H9 (cell line): ENCODE measurements around the gene VWA5B1. TPM values are rescaled to one million over a fixed set of nuclear protein-coding genes. Genes with fewer than 3 reads are reported as not detected.
"Not testable (repeated sequence)": the region's sequence is repeated elsewhere in the genome, so short reads cannot be mapped to it uniquely, and the experiment has no call there.

Source experiments
- DNase-seq: peaks from one replicate; pipeline ENCODE4 v3.0.0-alpha.2; 2017
- H2AFZ ChIP-seq: one replicate; pipeline ENCODE4 v1.6.1; 2013; ENCODE audit warnings: mild to moderate bottlenecking, low read length, control low read depth, moderate library complexity
- H2AK5ac ChIP-seq: 2 replicates; pipeline ENCODE4 v1.6.1; 2013; ENCODE audit warnings: low read length, control low read depth, mixed read lengths; ENCODE audit not compliant: insufficient read length
- H2BK120ac ChIP-seq: one replicate; pipeline ENCODE4 v1.6.1; 2013; ENCODE audit warnings: low read depth, mild to moderate bottlenecking, low read length, control low read depth, inconsistent platforms; ENCODE audit not compliant: poor library complexity, severe bottlenecking
- H2BK12ac ChIP-seq: 2 replicates; pipeline ENCODE4 v1.6.1; 2013; ENCODE audit warnings: low read length, control low read depth, mixed read lengths, low read depth; ENCODE audit not compliant: insufficient read length
- H2BK15ac ChIP-seq: 2 replicates; pipeline ENCODE4 v1.6.1; 2013; ENCODE audit warnings: low read depth, low read length, control low read depth
- H2BK20ac ChIP-seq: one replicate; pipeline ENCODE4 v1.6.1; 2013; ENCODE audit warnings: low read depth, mild to moderate bottlenecking, low read length, control low read depth, inconsistent platforms; ENCODE audit not compliant: poor library complexity, severe bottlenecking
- H2BK5ac ChIP-seq: 2 replicates; pipeline ENCODE4 v1.6.1; 2013; ENCODE audit warnings: low read length, control low read depth, mixed read lengths; ENCODE audit not compliant: insufficient read length
- H3K14ac ChIP-seq: 2 replicates; pipeline ENCODE4 v1.6.1; 2013; ENCODE audit warnings: low read length, control low read depth; ENCODE audit not compliant: insufficient read depth
- H3K18ac ChIP-seq: 2 replicates; pipeline ENCODE4 v1.6.1; 2013; ENCODE audit warnings: low read depth, mild to moderate bottlenecking, mixed read lengths, low read length, control low read depth; ENCODE audit not compliant: insufficient read length
- H3K23ac ChIP-seq: 2 replicates; pipeline ENCODE4 v1.6.1; 2013; ENCODE audit warnings: low read length, control low read depth, mixed read lengths, low read depth; ENCODE audit not compliant: insufficient read length
- H3K23me2 ChIP-seq: 2 replicates; pipeline ENCODE4 v1.6.1; 2013; ENCODE audit warnings: low read depth, mild to moderate bottlenecking, mixed read lengths, low read length, control low read depth; ENCODE audit not compliant: insufficient read length, poor library complexity, severe bottlenecking
- H3K27ac ChIP-seq: 2 replicates; pipeline ENCODE4 v1.5.1; 2013; ENCODE audit warnings: low read length, control low read depth, mixed read lengths, low read depth; ENCODE audit not compliant: insufficient read length
- H3K27me3 ChIP-seq: 2 replicates; pipeline ENCODE4 v1.6.1; 2013; ENCODE audit warnings: low read length, control low read depth, inconsistent platforms; ENCODE audit not compliant: insufficient read depth
- H3K4ac ChIP-seq: 2 replicates; pipeline ENCODE4 v1.6.1; 2013; ENCODE audit warnings: low read depth, mild to moderate bottlenecking, control low read depth, inconsistent platforms, low read length, moderate library complexity
- H3K4me1 ChIP-seq: 2 replicates; pipeline ENCODE4 v1.6.1; 2013; ENCODE audit warnings: low read length, control low read depth, inconsistent platforms; ENCODE audit not compliant: insufficient read depth
- H3K4me2 ChIP-seq: 2 replicates; pipeline ENCODE4 v1.6.1; 2013; ENCODE audit warnings: low read length, control low read depth, mixed read lengths; ENCODE audit not compliant: insufficient read length, insufficient read depth
- H3K56ac ChIP-seq: 2 replicates; pipeline ENCODE4 v1.6.1; 2013; ENCODE audit warnings: low read depth, mild to moderate bottlenecking, mixed read lengths, low read length, control low read depth; ENCODE audit not compliant: insufficient read length
- H3K79me1 ChIP-seq: 2 replicates; pipeline ENCODE4 v1.6.1; 2013; ENCODE audit warnings: low read depth, mild to moderate bottlenecking, moderate library complexity, low read length, control low read depth, inconsistent platforms; ENCODE audit not compliant: insufficient read depth, poor library complexity, severe bottlenecking
- H3K79me2 ChIP-seq: 2 replicates; pipeline ENCODE4 v1.6.1; 2013; ENCODE audit warnings: low read length, control low read depth, inconsistent platforms; ENCODE audit not compliant: insufficient read depth
- H3K9ac ChIP-seq: 2 replicates; pipeline ENCODE4 v1.6.1; 2013; ENCODE audit warnings: low read length, control low read depth, mixed read lengths; ENCODE audit not compliant: insufficient read length; ENCODE audit errors: extremely low read depth
- H3K9me3 ChIP-seq: one replicate; pipeline ENCODE4 v1.6.1; 2013; ENCODE audit warnings: low read depth, low read length, inconsistent platforms; ENCODE audit not compliant: control insufficient read depth
- H3T11ph ChIP-seq: one replicate; pipeline ENCODE4 v1.6.1; 2013; ENCODE audit warnings: mild to moderate bottlenecking, low read length, control low read depth, inconsistent platforms
- H4K20me1 ChIP-seq: one replicate; pipeline ENCODE4 v1.6.1; 2013; ENCODE audit not compliant: control insufficient read depth, insufficient read length, insufficient read depth
- H4K5ac ChIP-seq: 2 replicates; pipeline ENCODE4 v1.6.1; 2013; ENCODE audit warnings: low read depth, mild to moderate bottlenecking, mixed read lengths, low read length, control low read depth; ENCODE audit not compliant: insufficient read length
- H4K8ac ChIP-seq: replicated peaks from 2 replicates; pipeline ENCODE4 v1.6.1; 2013; ENCODE audit warnings: low read length, control low read depth, mixed read lengths, low read depth; ENCODE audit not compliant: insufficient read length
- H4K91ac ChIP-seq: 2 replicates; pipeline ENCODE4 v1.6.1; 2013; ENCODE audit warnings: low read depth, mild to moderate bottlenecking, moderate library complexity, mixed read lengths, low read length, control low read depth; ENCODE audit not compliant: insufficient read length
- H3K27ac Mint-ChIP-seq, 3 experiments: 2 replicates in 2 of 3; 3 replicates in 1 of 3; pipeline ENCODE4 v1.8.0; 2020 to 2021; ENCODE audit warnings: mixed read lengths in 3 of 3, mild to moderate bottlenecking in 1 of 3, moderate library complexity in 1 of 3
- H3K27me3 Mint-ChIP-seq: 2 replicates; pipeline ENCODE4 v1.8.0; 2021; ENCODE audit warnings: low read depth, mild to moderate bottlenecking, moderate library complexity, mixed read lengths
- H3K36me3 Mint-ChIP-seq, 3 experiments: 2 replicates in 2 of 3; 3 replicates in 1 of 3; pipeline ENCODE4 v1.8.0; 2020 to 2021; ENCODE audit warnings: low read depth in 3 of 3, mixed read lengths in 3 of 3; ENCODE audit not compliant: insufficient read depth in 1 of 3
- H3K4me1 Mint-ChIP-seq, 2 experiments: 2 replicates each; pipeline ENCODE4 v1.8.0; 2020; ENCODE audit warnings: mixed read lengths in 2 of 2
- H3K4me3 Mint-ChIP-seq, 2 experiments: 2 replicates in 1 of 2; 3 replicates in 1 of 2; pipeline ENCODE4 v1.8.0; 2020 to 2021; ENCODE audit warnings: mild to moderate bottlenecking in 2 of 2, mixed read lengths in 2 of 2, moderate library complexity in 1 of 2
- H3K9me3 Mint-ChIP-seq, 2 experiments: 2 replicates in 1 of 2; 3 replicates in 1 of 2; pipeline ENCODE4 v1.8.0; 2020; ENCODE audit warnings: mild to moderate bottlenecking in 2 of 2, mixed read lengths in 2 of 2, moderate library complexity in 1 of 2
- WGBS: extraction: QIAGEN DNeasy Blood & Tissue Kit; methylation state at CpG from one replicate; pipeline ENCODE4 v1.1.7; 2013; ENCODE audit warnings: missing lambda C conversion rate, low lambda C conversion rate, mixed read lengths; ENCODE audit not compliant: insufficient read length; ENCODE audit errors: extremely low coverage; 5-methylcytosine and 5-hydroxymethylcytosine counted together
- total RNA-seq: library from RNA; stranded (reverse); gene quantifications from 2 replicates; pipeline ENCODE4 v1.2.1, GENCODE V29; 2021
- TF ChIP-seq, protein P1 (sequence below): fragments of 200-600 bp; sonication (generic); conservative IDR thresholded peaks from 3 replicates; pipeline ENCODE4 v1.8.0; 2021; ENCODE audit warnings: antibody characterized with exemption, mild to moderate bottlenecking

Gene VWA5B1
- total RNA-seq, 1 experiment from 2014 or later = not detected

DNA sequence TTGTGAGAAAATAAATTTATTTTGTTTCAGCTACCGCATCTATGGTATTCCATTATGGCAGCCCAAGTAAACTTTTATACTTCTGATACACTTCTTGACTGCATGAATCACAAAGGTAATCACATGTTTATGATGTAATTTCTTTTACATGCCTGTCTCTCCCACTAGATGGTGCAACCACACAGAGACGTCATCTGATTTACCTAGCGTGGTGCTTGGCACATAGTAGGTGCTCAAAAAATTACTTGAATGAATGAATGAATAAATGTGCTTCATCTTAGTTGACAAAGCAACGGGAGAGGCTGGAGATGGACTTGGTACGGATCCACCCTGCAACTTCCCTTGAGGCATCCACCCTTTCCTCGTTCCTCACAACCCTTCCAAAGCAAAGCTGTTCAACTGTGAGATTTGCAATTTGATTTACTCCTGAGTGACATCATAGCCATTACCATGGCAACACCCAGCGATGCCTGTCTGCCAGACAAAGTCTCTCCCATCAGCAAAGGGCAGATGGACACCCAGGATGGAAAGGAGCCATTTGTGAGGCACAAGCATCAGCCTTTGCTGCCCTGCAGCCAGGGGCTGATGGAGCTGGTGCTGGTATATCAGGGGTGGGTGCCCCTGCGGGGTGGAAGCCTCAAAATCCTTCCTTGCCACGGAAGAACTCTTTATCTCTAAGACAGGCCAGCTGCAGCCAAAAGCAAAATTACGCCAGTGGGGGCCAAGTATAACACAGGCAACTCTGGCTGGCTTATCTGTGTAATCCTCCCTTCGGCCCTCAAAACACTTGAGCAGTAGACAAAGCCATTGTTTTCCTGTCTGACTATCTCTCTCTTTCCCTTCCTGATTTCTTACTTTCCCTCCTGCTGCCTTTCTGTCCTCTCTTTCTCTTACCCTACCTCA lies 18.9 kb upstream of the VWA5B1 start:
- no peaks in the 10 kb centered on the region for H3K4me1 ChIP-seq
- no peak overlapping the region for H2BK15ac ChIP-seq
- no CpG with 5 or more reads among the region's 11 CpGs for WGBS
- TF ChIP-seq, protein P1, sequence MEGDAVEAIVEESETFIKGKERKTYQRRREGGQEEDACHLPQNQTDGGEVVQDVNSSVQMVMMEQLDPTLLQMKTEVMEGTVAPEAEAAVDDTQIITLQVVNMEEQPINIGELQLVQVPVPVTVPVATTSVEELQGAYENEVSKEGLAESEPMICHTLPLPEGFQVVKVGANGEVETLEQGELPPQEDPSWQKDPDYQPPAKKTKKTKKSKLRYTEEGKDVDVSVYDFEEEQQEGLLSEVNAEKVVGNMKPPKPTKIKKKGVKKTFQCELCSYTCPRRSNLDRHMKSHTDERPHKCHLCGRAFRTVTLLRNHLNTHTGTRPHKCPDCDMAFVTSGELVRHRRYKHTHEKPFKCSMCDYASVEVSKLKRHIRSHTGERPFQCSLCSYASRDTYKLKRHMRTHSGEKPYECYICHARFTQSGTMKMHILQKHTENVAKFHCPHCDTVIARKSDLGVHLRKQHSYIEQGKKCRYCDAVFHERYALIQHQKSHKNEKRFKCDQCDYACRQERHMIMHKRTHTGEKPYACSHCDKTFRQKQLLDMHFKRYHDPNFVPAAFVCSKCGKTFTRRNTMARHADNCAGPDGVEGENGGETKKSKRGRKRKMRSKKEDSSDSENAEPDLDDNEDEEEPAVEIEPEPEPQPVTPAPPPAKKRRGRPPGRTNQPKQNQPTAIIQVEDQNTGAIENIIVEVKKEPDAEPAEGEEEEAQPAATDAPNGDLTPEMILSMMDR = peak; percentile 32; the same call in 1 of the 3 replicates
- no peak overlapping the region for H3K18ac ChIP-seq
- H3K4me2 ChIP-seq = no peak overlapping the region
- H4K91ac ChIP-seq = no peak overlapping the region
- Mint-ChIP-seq H3K4me1 (peaks cover 0 to 3% of the 10 kb centered on the region in 2 experiments; a peak in 2 of 4 replicates), H3K27me3 (peaks cover 31% of the 10 kb centered on the region), H3K36me3 (peaks cover 0 to 3% (median 2%) of the 10 kb centered on the region in 3 experiments; a peak in 2 of 7 replicates), H3K27ac (no peak overlapping the region; a peak in 1 of 7 replicates), H3K9me3 (peaks cover 4 to 5% of the 10 kb centered on the region in 2 experiments; a peak in 4 of 5 replicates), H3K4me3 (no peak overlapping the region)
- no peaks in the 10 kb centered on the region for H3K79me2 ChIP-seq
- no peak overlapping the region for H3K4ac ChIP-seq
- no peak overlapping the region for H3K56ac ChIP-seq
- H3K79me1 ChIP-seq = no peaks in the 10 kb centered on the region
- no peak overlapping the region for H4K5ac ChIP-seq
- H3K23ac ChIP-seq = no peak overlapping the region
- H2BK12ac ChIP-seq = no peak overlapping the region
- no peak overlapping the region for H2AK5ac ChIP-seq
- no peak overlapping the region for H2BK120ac ChIP-seq
- H3K27ac ChIP-seq = no peak overlapping the region
- no peaks in the 10 kb centered on the region for H3K23me2 ChIP-seq
- H4K8ac ChIP-seq = no peak overlapping the region
- H3K9ac ChIP-seq = no peak overlapping the region
- no peaks in the 10 kb centered on the region for H4K20me1 ChIP-seq
- no peak overlapping the region for H3K14ac ChIP-seq
- no peaks in the 10 kb centered on the region for H3K9me3 ChIP-seq
- no peak overlapping the region for H2AFZ ChIP-seq
- no peaks in the 10 kb centered on the region; the same call in 1 of the 2 replicates for H3K27me3 ChIP-seq
- H3T11ph ChIP-seq = no peak overlapping the region
- H2BK20ac ChIP-seq = no peak overlapping the region
- no peak for DNase-seq
- no peak overlapping the region for H2BK5ac ChIP-seq

DNA sequence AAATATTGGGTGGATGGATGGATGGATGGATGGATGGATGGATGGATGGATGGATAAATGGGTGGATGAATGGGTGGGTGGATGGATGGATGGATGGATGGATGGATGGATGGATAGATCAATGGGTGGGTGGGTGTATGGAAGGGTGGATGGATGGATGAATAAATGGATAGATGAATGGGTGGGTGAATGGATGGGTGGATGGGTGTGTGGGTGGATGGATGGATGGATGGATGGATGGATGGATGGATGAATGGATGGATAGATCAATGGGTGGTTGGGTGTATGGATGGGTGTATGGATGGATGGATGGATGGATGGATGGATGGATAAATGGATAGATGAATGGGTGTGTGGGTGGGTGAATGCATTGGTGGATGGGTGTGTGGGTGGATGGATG lies 17.0 kb upstream of the VWA5B1 start:
- H3T11ph ChIP-seq, H2BK120ac ChIP-seq, H4K8ac ChIP-seq, H3K23ac ChIP-seq, H3K27me3 ChIP-seq, H3K56ac ChIP-seq, H3K14ac ChIP-seq, H2AK5ac ChIP-seq, H2BK15ac ChIP-seq, H2BK5ac ChIP-seq, H4K20me1 ChIP-seq, H3K4me3 Mint-ChIP-seq, H3K4me2 ChIP-seq, H2AFZ ChIP-seq, H3K9ac ChIP-seq, DNase-seq, H2BK20ac ChIP-seq, H3K79me2 ChIP-seq, H3K9me3 Mint-ChIP-seq, H3K36me3 Mint-ChIP-seq, H2BK12ac ChIP-seq, H3K79me1 ChIP-seq, H3K9me3 ChIP-seq, H3K27ac Mint-ChIP-seq, H3K4ac ChIP-seq, H3K18ac ChIP-seq, H3K27ac ChIP-seq, H4K5ac ChIP-seq, H3K4me1 ChIP-seq, H3K23me2 ChIP-seq, H4K91ac ChIP-seq: not testable (repeated sequence)
- Mint-ChIP-seq H3K4me1 (peaks cover 8 to 13% of the 10 kb centered on the region in 2 experiments), H3K27me3 (peaks cover 34% of the 10 kb centered on the region)
